Measurements from ENCODE around the gene PDE3A.

PDE3A gene

DNA sequence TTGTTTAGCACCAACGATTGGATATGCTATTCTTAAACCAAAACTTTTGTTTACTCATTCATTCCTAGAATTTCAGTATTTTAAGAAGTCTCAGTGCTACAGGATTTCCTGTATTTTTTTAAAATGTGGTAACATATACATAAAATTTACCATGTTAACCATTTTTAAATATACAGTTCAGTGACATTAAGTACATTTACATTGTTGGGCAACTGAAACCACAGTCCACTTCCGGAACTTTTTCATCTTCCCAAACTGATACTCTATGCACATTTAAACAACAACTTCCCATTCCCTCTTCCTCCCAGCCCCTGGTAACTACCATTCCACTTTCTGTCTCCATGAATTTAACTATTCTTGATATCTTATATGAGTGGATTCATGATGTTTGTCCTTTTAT, 30.3 kb downstream of the PDE3A start:
- Histone ChIP-seq H2AFZ (ENCODE audit: low read length) (no peak overlapping the region), H3K36me3 (ENCODE audit: insufficient read depth, low read length) (no peaks in the 10 kb centered on the region), H3K9me2 (replicated peaks; ENCODE audit: low read depth, low read length) (no peaks in the 10 kb centered on the region), H4K20me1 (ENCODE audit: insufficient read depth, low read length, poor library complexity, severe bottlenecking) (no peaks in the 10 kb centered on the region), H3K9me3 (ENCODE audit: insufficient read depth, low read depth, low read length) (no peaks in the 10 kb centered on the region), H3K27me3 (ENCODE audit: insufficient read depth, low read length, poor library complexity, severe bottlenecking) (no peaks in the 10 kb centered on the region), H3K9ac (ENCODE audit: low read depth, low read length, poor library complexity, severe bottlenecking) (no peak overlapping the region), H3K4me1 (ENCODE audit: insufficient read depth, low read length, poor library complexity, severe bottlenecking) (peaks cover 15% of the 10 kb centered on the region), H3K4me3 (ENCODE audit: low read length, poor library complexity, severe bottlenecking) (no peak overlapping the region), H3K4me2 (ENCODE audit: low read depth, low read length, poor library complexity, severe bottlenecking) (no peak overlapping the region), H3F3A (ENCODE audit: low read depth) (peaks cover 4% of the 10 kb centered on the region; the same call in 1 of the 2 replicates), H3K79me2 (ENCODE audit: insufficient read depth, low read length) (no peaks in the 10 kb centered on the region)
- peak; percentile 24; the same call in 1 of the 2 replicates for TF ChIP-seq EZH2phosphoT487 (IDR thresholded peaks at IDR 0.05; ENCODE audit: borderline replicate concordance)
- TF ChIP-seq, protein P1, sequence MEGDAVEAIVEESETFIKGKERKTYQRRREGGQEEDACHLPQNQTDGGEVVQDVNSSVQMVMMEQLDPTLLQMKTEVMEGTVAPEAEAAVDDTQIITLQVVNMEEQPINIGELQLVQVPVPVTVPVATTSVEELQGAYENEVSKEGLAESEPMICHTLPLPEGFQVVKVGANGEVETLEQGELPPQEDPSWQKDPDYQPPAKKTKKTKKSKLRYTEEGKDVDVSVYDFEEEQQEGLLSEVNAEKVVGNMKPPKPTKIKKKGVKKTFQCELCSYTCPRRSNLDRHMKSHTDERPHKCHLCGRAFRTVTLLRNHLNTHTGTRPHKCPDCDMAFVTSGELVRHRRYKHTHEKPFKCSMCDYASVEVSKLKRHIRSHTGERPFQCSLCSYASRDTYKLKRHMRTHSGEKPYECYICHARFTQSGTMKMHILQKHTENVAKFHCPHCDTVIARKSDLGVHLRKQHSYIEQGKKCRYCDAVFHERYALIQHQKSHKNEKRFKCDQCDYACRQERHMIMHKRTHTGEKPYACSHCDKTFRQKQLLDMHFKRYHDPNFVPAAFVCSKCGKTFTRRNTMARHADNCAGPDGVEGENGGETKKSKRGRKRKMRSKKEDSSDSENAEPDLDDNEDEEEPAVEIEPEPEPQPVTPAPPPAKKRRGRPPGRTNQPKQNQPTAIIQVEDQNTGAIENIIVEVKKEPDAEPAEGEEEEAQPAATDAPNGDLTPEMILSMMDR (conservative IDR thresholded peaks at IDR 0.05; ENCODE audit: low read length): no peak

DNA sequence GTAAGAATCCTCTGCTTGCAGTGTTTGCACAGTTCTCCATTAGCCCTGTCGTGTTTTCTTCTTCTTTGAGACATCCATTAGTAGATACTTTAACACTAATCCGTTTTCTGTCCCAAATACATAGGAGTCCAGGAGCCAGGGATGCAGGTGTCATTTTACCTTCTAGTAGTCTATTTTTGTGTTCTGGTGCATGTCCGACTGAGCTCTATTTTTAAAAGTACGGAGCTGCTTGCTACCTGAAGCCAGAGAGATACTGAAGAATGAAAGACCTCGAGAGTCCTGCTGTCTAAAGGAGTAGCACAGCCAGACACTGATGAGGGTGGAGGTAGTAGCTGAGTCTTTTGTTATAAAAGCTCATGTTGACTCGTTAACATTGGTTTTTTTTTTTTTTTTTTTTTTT, 31.7 kb downstream of the PDE3A start:
- no peaks in the 10 kb centered on the region for H4K20me1 ChIP-seq (ENCODE audit: insufficient read depth, low read length, poor library complexity, severe bottlenecking)
- H3K9me2 ChIP-seq (replicated peaks; ENCODE audit: low read depth, low read length): no peaks in the 10 kb centered on the region
- H3F3A ChIP-seq (ENCODE audit: low read depth): peaks cover 4% of the 10 kb centered on the region; the same call in 1 of the 2 replicates
- TF ChIP-seq, protein P1 (conservative IDR thresholded peaks at IDR 0.05; ENCODE audit: low read length): no peak
- no peak for TF ChIP-seq EZH2phosphoT487 (IDR thresholded peaks at IDR 0.05; ENCODE audit: borderline replicate concordance)
- no peaks in the 10 kb centered on the region for H3K9me3 ChIP-seq (ENCODE audit: insufficient read depth, low read depth, low read length)
- H3K36me3 ChIP-seq (ENCODE audit: insufficient read depth, low read length): no peaks in the 10 kb centered on the region
- no peaks in the 10 kb centered on the region for H3K27me3 ChIP-seq (ENCODE audit: insufficient read depth, low read length, poor library complexity, severe bottlenecking)
- no peak overlapping the region for H3K4me3 ChIP-seq (ENCODE audit: low read length, poor library complexity, severe bottlenecking)
- no peak overlapping the region for H3K9ac ChIP-seq (ENCODE audit: low read depth, low read length, poor library complexity, severe bottlenecking)
- H3K4me2 ChIP-seq (ENCODE audit: low read depth, low read length, poor library complexity, severe bottlenecking): no peak overlapping the region
- peaks cover 15% of the 10 kb centered on the region for H3K4me1 ChIP-seq (ENCODE audit: insufficient read depth, low read length, poor library complexity, severe bottlenecking)
- H3K79me2 ChIP-seq (ENCODE audit: insufficient read depth, low read length): no peaks in the 10 kb centered on the region
- no peak overlapping the region for H2AFZ ChIP-seq (ENCODE audit: low read length)

DNA sequence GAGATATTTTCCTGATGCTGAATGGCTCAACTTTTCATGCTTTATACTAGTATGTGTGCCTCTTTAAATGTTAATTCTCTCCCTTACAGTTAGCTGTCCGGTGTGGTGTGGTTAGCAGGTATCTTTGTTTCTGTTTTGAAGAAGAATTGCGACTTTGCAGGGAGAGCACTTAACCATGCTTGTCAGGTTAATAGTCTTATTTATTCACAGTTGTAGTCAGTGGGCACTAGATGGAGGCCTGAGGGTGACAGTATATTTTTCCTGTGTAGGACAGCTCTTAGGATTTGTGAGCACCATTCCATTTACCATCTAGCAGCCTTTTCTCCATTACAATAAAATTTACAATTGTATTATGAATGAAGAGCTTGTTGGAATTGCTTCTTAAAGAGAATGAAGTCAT, 34.9 kb downstream of the PDE3A start:
- Histone ChIP-seq H3K9me3 (ENCODE audit: insufficient read depth, low read depth, low read length) (no peaks in the 10 kb centered on the region), H3K4me3 (ENCODE audit: low read length, poor library complexity, severe bottlenecking) (no peak overlapping the region), H2AFZ (ENCODE audit: low read length) (no peak overlapping the region), H3K4me2 (ENCODE audit: low read depth, low read length, poor library complexity, severe bottlenecking) (no peak overlapping the region), H3K9me2 (replicated peaks; ENCODE audit: low read depth, low read length) (no peaks in the 10 kb centered on the region), H4K20me1 (ENCODE audit: insufficient read depth, low read length, poor library complexity, severe bottlenecking) (no peaks in the 10 kb centered on the region), H3K27me3 (ENCODE audit: insufficient read depth, low read length, poor library complexity, severe bottlenecking) (no peaks in the 10 kb centered on the region), H3K9ac (ENCODE audit: low read depth, low read length, poor library complexity, severe bottlenecking) (no peak overlapping the region), H3K79me2 (ENCODE audit: insufficient read depth, low read length) (no peaks in the 10 kb centered on the region), H3F3A (ENCODE audit: low read depth) (peaks cover 4% of the 10 kb centered on the region; the same call in 1 of the 2 replicates), H3K4me1 (ENCODE audit: insufficient read depth, low read length, poor library complexity, severe bottlenecking) (peaks cover 15% of the 10 kb centered on the region), H3K36me3 (ENCODE audit: insufficient read depth, low read length) (no peaks in the 10 kb centered on the region)
- no peak for TF ChIP-seq EZH2phosphoT487 (IDR thresholded peaks at IDR 0.05; ENCODE audit: borderline replicate concordance)
- TF ChIP-seq, protein P1 (conservative IDR thresholded peaks at IDR 0.05; ENCODE audit: low read length): no peak

Data from Loucy (cell line).